BJ (cell line): ENCODE results near the gene RALGDS. TPM values are rescaled to one million over a fixed set of nuclear protein-coding genes. Genes with fewer than 3 reads are reported as not detected.
A peak's percentile ranks its signal among the peaks of the same experiment; 100 is the strongest.

Experiments used
- CTCF ChIA-PET: fragments of 350-600 bp; formaldehyde crosslinking; extraction: SDS; loops from one replicate; lab custom pipeline; 2021; ENCODE audit warnings: antibody characterized with exemption, inconsistent platforms; lab: Yijun Ruan, JAX
- POLR2A ChIA-PET: fragments of 300-600 bp; sonication (Branson Sonifier 250); formaldehyde crosslinking; extraction: SDS; loops from one replicate; lab custom pipeline; 2021; ENCODE audit warnings: antibody characterized with exemption; lab: Charles Lee
- DNase-seq: peaks from one replicate; pipeline ENCODE4 v3.0.0-alpha.2; 2011; ENCODE audit warnings: low read depth
- H3K27me3 ChIP-seq: 2 replicates; pipeline ENCODE4 v1.6.0; 2011; ENCODE audit warnings: low read length; ENCODE audit not compliant: control insufficient read depth, insufficient read depth
- H3K36me3 ChIP-seq: 2 replicates; pipeline ENCODE4 v1.5.1; 2011; ENCODE audit warnings: low read length; ENCODE audit not compliant: control insufficient read depth, insufficient read depth
- H3K4me3 ChIP-seq: 2 replicates; pipeline ENCODE4 v1.5.1; 2011; ENCODE audit warnings: low read depth, mild to moderate bottlenecking, control low read depth, low read length
- CTCF ChIP-seq: IDR thresholded peaks from 2 replicates; pipeline ENCODE4 v1.5.1; 2011; ENCODE audit warnings: low read depth, mild to moderate bottlenecking, control low read depth, inconsistent platforms, low read length, moderate library complexity; ENCODE audit not compliant: insufficient read depth
- polyA plus RNA-seq: library from polyadenylated mRNA; depleted of rRNA; stranded (reverse); fragments of >200 nt; gene quantifications from 2 replicates; pipeline ENCODE4 v1.2.3, GENCODE V29; 2011

RALGDS gene
- polyA plus RNA-seq, 1 experiment, result 25.1 TPM

- H3K27me3 ChIP-seq, result 0 out of 2 replicates have a peak, but pooled peaks cover 7% of the 10 kb centered on the region
- POLR2A ChIA-PET, result no interaction called here
- DNase-seq, result no peak
- CTCF ChIA-PET, result interaction anchor here (2.0 to 7.4 kb wide), 2 partner anchors 22 to 68 kb away, joined by 10 to 45 read pairs; no protein-coding TSS in a partner anchor
- no peak for TF ChIP-seq CTCF
- H3K4me3 ChIP-seq, result no peak overlapping the region
- no peaks in the 10 kb centered on the region for H3K36me3 ChIP-seq
Observed at GRCh38 chr9:133080161-133080560, 40.9 kb downstream of the RALGDS start.

DNA sequence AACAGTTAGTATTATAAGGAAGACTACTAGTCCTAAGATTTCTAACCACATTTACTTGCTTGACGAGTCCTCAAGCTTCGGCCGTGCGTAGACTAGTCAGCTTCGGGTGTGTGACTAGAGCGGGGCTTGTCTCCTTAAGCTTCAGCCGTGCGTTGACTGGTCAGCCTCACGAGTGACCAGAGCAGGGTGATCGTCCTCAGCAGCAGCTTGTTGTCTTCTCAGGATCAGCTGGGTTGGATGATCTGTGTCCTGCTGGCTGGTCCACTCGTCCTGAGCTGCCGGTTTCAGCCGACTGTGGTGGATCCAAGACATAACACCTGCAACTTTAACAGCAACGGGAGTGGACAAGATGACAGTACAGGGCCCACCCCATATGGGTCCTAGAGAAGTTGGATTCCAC lies 42.6 kb downstream of the RALGDS start:
- TF ChIP-seq CTCF, result no peak
- Histone ChIP-seq H3K27me3 (0 out of 2 replicates have a peak, but pooled peaks cover 7% of the 10 kb centered on the region), H3K4me3 (no peak overlapping the region), H3K36me3 (no peaks in the 10 kb centered on the region)
- ChIA-PET CTCF (interaction anchor here (0.6 to 7.4 kb wide), 7 partner anchors 16 to 108 kb away, joined by 3 to 45 read pairs (median 4); no protein-coding TSS in a partner anchor), POLR2A (no interaction called here)
- DNase-seq, result no peak

DNA sequence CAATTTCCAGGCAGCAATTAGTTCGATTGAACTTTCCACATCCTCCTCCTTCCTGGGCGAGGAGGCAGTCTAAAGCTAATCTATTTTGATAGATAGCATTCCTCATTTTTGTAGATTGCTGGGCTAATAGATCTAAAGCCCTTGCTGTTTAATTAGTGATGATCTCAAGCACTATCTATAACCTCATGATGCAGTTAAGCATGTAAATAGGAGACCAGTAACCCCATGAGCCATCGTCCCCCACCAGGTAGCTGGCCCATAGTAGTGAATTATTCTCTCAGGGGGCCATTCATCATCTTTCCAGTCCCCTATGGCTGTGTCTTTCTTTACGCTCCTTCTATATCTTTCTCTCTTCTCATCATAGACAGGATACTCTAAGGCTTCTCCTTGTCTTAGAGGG lies 44.3 kb downstream of the RALGDS start:
- POLR2A ChIA-PET, result interaction anchor here (0.6 to 1.0 kb wide), 2 partner anchors 10 to 263 kb away, joined by 3 read pairs; no protein-coding TSS in a partner anchor
- CTCF ChIA-PET, result interaction anchor here (1.3 to 7.4 kb wide), 4 partner anchors 25 to 74 kb away, joined by 4 to 45 read pairs (median 10); no protein-coding TSS in a partner anchor

DNA sequence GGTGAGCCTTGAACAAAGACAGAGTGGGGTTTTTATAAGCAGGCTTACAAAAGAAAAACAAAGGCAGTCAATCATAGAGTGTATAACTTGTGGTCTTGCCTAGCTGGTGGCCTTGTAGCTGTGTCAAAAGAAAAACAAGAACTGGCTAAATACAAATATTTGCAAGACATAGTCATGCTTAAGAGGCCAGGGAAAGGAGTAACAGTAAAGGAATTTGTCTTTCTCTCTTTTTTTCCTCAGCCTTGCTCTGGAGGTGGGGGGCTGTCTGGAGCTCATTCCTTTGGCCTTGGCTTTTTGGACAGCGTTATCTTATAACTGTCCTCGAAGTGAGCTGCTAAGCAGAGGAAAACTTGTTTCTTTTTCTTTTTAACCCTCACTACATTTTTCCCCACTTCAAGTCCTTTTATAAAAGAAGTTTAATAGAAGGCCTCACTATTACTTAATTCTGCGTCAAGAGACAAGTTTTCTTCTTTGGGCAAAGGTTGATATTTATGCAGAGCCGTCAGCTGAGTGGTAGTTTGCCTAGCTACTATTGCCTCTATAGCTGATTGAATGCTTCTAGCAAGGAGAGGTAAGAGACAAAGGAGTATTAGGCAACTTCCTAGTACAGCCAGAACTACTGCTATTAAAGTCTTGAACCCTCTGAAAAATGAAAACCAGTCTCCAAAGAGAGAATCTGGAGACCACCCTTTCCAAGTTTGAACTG lies 45.0 kb downstream of the RALGDS start:
- no peak for TF ChIP-seq CTCF
- H3K27me3 ChIP-seq, result 0 out of 2 replicates have a peak, but pooled peaks cover 7% of the 10 kb centered on the region
- peak; percentile 67 for DNase-seq
- CTCF ChIA-PET, result interaction anchor here (0.8 to 7.4 kb wide), 7 partner anchors 12 to 75 kb away, joined by 3 to 45 read pairs (median 5); no protein-coding TSS in a partner anchor
- H3K4me3 ChIP-seq, result no peak overlapping the region
- POLR2A ChIA-PET, result interaction anchor here (0.6 to 1.0 kb wide), 2 partner anchors 9 to 263 kb away, joined by 3 read pairs; no protein-coding TSS in a partner anchor
- no peaks in the 10 kb centered on the region for H3K36me3 ChIP-seq

More for the DNA sequence above, 44.3 kb downstream of the RALGDS start:
- no peaks in the 10 kb centered on the region for H3K36me3 ChIP-seq
- 0 out of 2 replicates have a peak, but pooled peaks cover 7% of the 10 kb centered on the region for H3K27me3 ChIP-seq
- no peak for TF ChIP-seq CTCF
- no peak overlapping the region for H3K4me3 ChIP-seq
- DNase-seq, result no peak

- POLR2A ChIA-PET, result no interaction called here
- Histone ChIP-seq H3K27me3 (no peaks in the 10 kb centered on the region), H3K4me3 (no peak overlapping the region), H3K36me3 (no peaks in the 10 kb centered on the region)
- TF ChIP-seq CTCF, result no peak
- peak; percentile 40 for DNase-seq
- CTCF ChIA-PET, result interaction anchor here (0.7 to 7.4 kb wide), 6 partner anchors 10 to 70 kb away, joined by 3 to 45 read pairs (median 6); no protein-coding TSS in a partner anchor
Observed at GRCh38 chr9:133074111-133074651, 46.9 kb downstream of the RALGDS start.
